ENCODE results near the gene ANTXRL.
A peak's percentile ranks its signal among the peaks of the same experiment; 100 is the strongest.
"Not testable (repeated sequence)": the region's sequence is repeated elsewhere in the genome, so short reads cannot be mapped to it uniquely, and the experiment has no call there.

Gene ANTXRL

DNA sequence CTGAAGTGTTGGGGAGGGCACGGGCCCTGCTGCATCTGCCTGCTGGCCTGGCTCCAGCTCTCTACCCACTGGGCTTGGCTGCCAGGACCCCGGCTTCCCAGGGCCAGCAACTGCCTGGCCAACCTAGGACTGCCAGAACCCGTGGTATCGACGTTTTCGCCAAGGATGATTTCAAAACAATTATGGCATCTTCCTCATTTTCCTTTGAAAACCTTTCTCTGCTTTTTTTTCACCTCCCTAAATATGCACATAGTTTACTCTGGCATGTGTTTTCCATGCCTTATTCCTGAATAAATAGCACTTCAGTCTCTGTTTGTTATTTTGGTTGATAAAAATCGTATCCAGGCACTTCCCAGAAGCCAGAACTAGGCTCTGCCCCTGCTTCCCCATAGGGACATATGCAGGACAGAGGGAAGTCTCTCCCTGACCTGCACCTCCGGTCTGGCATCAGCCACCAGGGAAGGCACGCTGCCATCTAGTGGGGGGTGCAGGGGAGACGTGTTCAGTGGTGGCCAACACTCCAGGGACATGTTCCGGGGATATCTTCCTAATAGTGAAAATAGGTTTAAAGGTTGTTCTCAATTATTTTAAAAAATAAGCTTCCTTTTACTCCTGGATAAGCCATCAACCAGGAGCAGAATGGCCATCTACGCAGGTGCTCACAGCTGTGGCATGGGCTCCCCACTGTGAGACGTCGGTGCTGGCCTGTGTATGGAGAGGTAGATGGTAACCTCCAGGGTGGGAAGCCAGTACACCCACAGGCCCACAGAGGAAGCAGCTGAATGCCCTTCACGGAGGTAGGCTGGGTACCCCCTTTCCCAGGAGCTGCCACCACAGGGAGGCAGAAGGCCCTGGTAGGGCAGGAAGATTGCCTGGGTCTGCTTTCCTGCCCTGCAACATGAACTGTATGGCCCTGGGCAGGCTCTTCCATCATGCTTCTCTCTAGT lies 30.7 kb upstream of the ANTXRL start:
- in situ Hi-C loops (cut with HindIII; ENCODE audit: low sequenced_read_pairs) = no loop called here
- H3K4me3 ChIP-seq (ENCODE audit: low read depth, low read length) = no peak overlapping the region
- TF ChIP-seq CTCF (IDR thresholded peaks at IDR 0.05; ENCODE audit: low read depth, low read length, missing control alignments) = peak; percentile 24
- DNase-seq (ENCODE audit: low read depth) = no peak

GRCh38 chr10:46257099-46257498 lies 29.7 kb upstream of the ANTXRL start:
- no peak for TF ChIP-seq CTCF (IDR thresholded peaks at IDR 0.05; ENCODE audit: low read depth, low read length, missing control alignments)
- H3K4me3 ChIP-seq (ENCODE audit: low read depth, low read length) = no peak overlapping the region
- in situ Hi-C loops (cut with HindIII; ENCODE audit: low sequenced_read_pairs) = no loop called here
- no peak for DNase-seq (ENCODE audit: low read depth)

DNA sequence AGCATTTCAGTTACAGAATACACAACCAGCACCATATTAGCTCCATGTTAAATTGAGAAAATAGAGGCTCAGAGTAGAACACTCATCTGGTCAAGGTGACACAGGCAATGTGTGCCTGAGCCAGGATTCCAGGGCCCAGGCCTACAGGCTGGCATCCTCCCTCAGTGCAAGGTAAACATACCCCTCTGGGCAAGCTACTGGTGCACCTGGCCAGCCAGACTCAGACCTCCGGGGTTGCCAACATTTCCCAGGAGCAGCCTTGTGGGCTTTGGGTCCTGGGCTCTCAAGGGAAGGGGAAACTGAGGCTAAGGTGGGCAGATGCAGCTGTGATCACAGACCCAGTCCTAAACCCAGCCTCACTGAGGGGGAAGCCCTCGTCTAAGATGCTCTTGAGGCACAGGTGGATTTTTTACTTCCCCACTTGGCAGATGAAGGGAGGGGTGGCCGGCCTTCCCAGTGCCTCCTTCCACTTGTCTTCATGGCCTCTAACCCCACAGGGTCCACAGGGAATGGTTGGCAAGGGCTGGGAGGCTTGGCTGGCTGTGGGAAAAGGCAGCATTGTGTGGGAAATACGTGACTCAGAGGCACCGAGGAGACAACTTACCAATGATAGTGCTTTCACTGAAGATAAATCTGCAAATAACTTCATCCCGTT lies 23.8 kb upstream of the ANTXRL start:
- H3K4me3 ChIP-seq (ENCODE audit: low read depth, low read length); in situ Hi-C loops (cut with HindIII; ENCODE audit: low sequenced_read_pairs); DNase-seq (ENCODE audit: low read depth): not testable (repeated sequence)

- no peak for TF ChIP-seq CTCF (IDR thresholded peaks at IDR 0.05; ENCODE audit: low read depth, low read length, missing control alignments)
- no peak overlapping the region for H3K4me3 ChIP-seq (ENCODE audit: low read depth, low read length)
- DNase-seq (ENCODE audit: low read depth) = no peak
- in situ Hi-C loops (cut with HindIII; ENCODE audit: low sequenced_read_pairs) = no loop called here
These were observed 22.9 kb upstream of the ANTXRL start for GRCh38 chr10:46263831-46264268.

DNA sequence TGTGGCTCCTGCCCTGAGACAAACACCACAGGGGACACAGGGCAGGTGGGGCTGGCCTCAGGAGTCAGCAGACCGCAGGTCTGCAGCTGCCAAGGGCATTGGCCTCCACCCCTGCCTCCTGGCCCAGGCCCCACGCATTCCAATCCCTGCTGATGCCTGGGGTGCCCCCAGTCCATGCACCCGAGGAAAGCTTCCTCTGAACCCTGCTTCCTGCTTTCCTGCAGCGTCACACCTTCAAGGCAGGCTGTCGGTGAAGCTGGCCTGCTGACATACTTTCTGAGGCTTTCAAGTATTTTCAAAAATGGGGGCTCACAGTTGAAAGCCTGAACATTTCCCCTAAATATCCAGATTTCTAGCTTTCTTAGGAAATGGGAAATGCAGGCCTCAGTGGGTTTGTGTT lies 22.5 kb upstream of the ANTXRL start:
- in situ Hi-C loops (cut with HindIII; ENCODE audit: low sequenced_read_pairs) = no loop called here
- H3K4me3 ChIP-seq (ENCODE audit: low read depth, low read length) = no peak overlapping the region
- DNase-seq (ENCODE audit: low read depth) = no peak
- TF ChIP-seq CTCF (IDR thresholded peaks at IDR 0.05; ENCODE audit: low read depth, low read length, missing control alignments) = no peak

- H3K4me3 ChIP-seq (ENCODE audit: low read depth, low read length) = no peak overlapping the region
- TF ChIP-seq CTCF (IDR thresholded peaks at IDR 0.05; ENCODE audit: low read depth, low read length, missing control alignments) = no peak
- DNase-seq (ENCODE audit: low read depth) = no peak
- in situ Hi-C loops (cut with HindIII; ENCODE audit: low sequenced_read_pairs) = no loop called here
These were observed 21.9 kb upstream of the ANTXRL start for GRCh38 chr10:46264737-46265368.

GRCh38 chr10:46265566-46266305 lies 21.1 kb upstream of the ANTXRL start:
- in situ Hi-C loops (cut with HindIII; ENCODE audit: low sequenced_read_pairs); H3K4me3 ChIP-seq (ENCODE audit: low read depth, low read length); DNase-seq (ENCODE audit: low read depth): not testable (repeated sequence)
